WTC11 (cell line): ENCODE results near the gene ITIH2. TPM values are rescaled to one million over a fixed set of nuclear protein-coding genes. Genes with fewer than 3 reads are reported as not detected.

Experiments used
- ATAC-seq: fragments of 200-7000 bp; cut with Tn5 transposase; 2 replicates; pipeline ENCODE4 v1.10.0; 2021; ENCODE audit warnings: mild to moderate bottlenecking, moderate library complexity
- CTCF ChIA-PET: fragments of 300-600 bp; sonication (Branson Sonifier 250); formaldehyde crosslinking; loops from one replicate; lab custom pipeline; 2021; ENCODE audit warnings: antibody characterized with exemption; lab: Charles Lee
- POLR2A ChIA-PET: fragments of 350-600 bp; sonication (Branson Sonifier 250); formaldehyde crosslinking; loops from one replicate; lab custom pipeline; 2021; ENCODE audit warnings: antibody characterized with exemption; lab: Charles Lee
- DNase-seq: peaks from one replicate; pipeline ENCODE4 v3.0.0; 2021; ENCODE audit warnings: low spot score
- H3K27ac Mint-ChIP-seq: 2 replicates; pipeline ENCODE4 v1.8.0; 2021; ENCODE audit warnings: mixed read lengths
- H3K27me3 Mint-ChIP-seq: 2 replicates; pipeline ENCODE4 v1.8.0; 2021; ENCODE audit warnings: low read depth, mild to moderate bottlenecking, moderate library complexity, mixed read lengths
- H3K36me3 Mint-ChIP-seq: 2 replicates; pipeline ENCODE4 v1.8.0; 2021; ENCODE audit warnings: mixed read lengths
- H3K4me1 Mint-ChIP-seq: 2 replicates; pipeline ENCODE4 v1.8.0; 2022; ENCODE audit warnings: mixed read lengths
- H3K4me3 Mint-ChIP-seq: 2 replicates; pipeline ENCODE4 v1.8.0; 2021; ENCODE audit warnings: mild to moderate bottlenecking, moderate library complexity, mixed read lengths
- H3K9me3 Mint-ChIP-seq: 2 replicates; pipeline ENCODE4 v1.8.0; 2021; ENCODE audit warnings: mixed read lengths
- ESRRA ChIP-seq: sonication (generic); formaldehyde crosslinking; IDR thresholded peaks from 2 replicates; pipeline ENCODE4 v1.8.1; 2022; ENCODE audit warnings: mild to moderate bottlenecking, missing genetic modification reagents, borderline replicate concordance
- GABPB1 ChIP-seq: sonication (generic); formaldehyde crosslinking; IDR thresholded peaks from 2 replicates; pipeline ENCODE4 v1.8.1; 2023; ENCODE audit warnings: mild to moderate bottlenecking, missing genetic modification reagents
- NR2C2 ChIP-seq: sonication (generic); formaldehyde crosslinking; IDR thresholded peaks from 2 replicates; pipeline ENCODE4 v1.8.0; 2022; ENCODE audit warnings: mild to moderate bottlenecking, missing genetic modification reagents
- ZNF317 ChIP-seq: sonication (generic); formaldehyde crosslinking; IDR thresholded peaks from 2 replicates; pipeline ENCODE4 v1.8.1; 2023; ENCODE audit warnings: low read depth, mild to moderate bottlenecking, moderate library complexity, missing genetic modification reagents, borderline replicate concordance
- total RNA-seq: library from RNA; stranded (reverse); gene quantifications from 3 replicates; pipeline ENCODE4 v1.2.3, GENCODE V29; 2021
- TF ChIP-seq, protein P1 (sequence below): sonication (generic); formaldehyde crosslinking; IDR thresholded peaks from 2 replicates; pipeline ENCODE4 v1.8.0; 2022; ENCODE audit warnings: missing genetic modification reagents
- TF ChIP-seq, protein P2 (sequence below): sonication (generic); formaldehyde crosslinking; IDR thresholded peaks from 2 replicates; pipeline ENCODE4 v1.8.0; 2022; ENCODE audit warnings: mild to moderate bottlenecking, missing genetic modification reagents
- TF ChIP-seq, protein P3 (sequence below): sonication (generic); formaldehyde crosslinking; IDR thresholded peaks from 2 replicates; pipeline ENCODE4 v1.8.1; 2023; ENCODE audit warnings: mild to moderate bottlenecking, missing genetic modification reagents, moderate library complexity
- TF ChIP-seq, protein P4 (sequence below): sonication (generic); formaldehyde crosslinking; IDR thresholded peaks from 2 replicates; pipeline ENCODE4 v1.8.1; 2023; ENCODE audit warnings: mild to moderate bottlenecking, moderate library complexity, missing genetic modification reagents
- TF ChIP-seq, protein P5 (sequence below): sonication (generic); formaldehyde crosslinking; IDR thresholded peaks from 2 replicates; pipeline ENCODE4 v1.8.1; 2023; ENCODE audit warnings: mild to moderate bottlenecking, missing genetic modification reagents, borderline replicate concordance
- TF ChIP-seq, protein P6 (sequence below): sonication (generic); formaldehyde crosslinking; conservative IDR thresholded peaks from 2 replicates; pipeline ENCODE4 v1.8.1; 2022; ENCODE audit warnings: mild to moderate bottlenecking, missing genetic modification reagents
- TF ChIP-seq, protein P7 (sequence below): sonication (generic); formaldehyde crosslinking; IDR thresholded peaks from 2 replicates; pipeline ENCODE4 v1.8.1; 2022; ENCODE audit warnings: mild to moderate bottlenecking, missing genetic modification reagents, moderate library complexity, borderline replicate concordance
- TF ChIP-seq, protein P8 (sequence below): fragments of 250-450 bp; sonication (Bioruptor Pico); IDR thresholded peaks from 2 replicates; pipeline ENCODE4 v1.9.0; 2021; ENCODE audit warnings: mild to moderate bottlenecking

Gene ITIH2
- total RNA-seq, 1 experiment from 2014 or later: 0.83 TPM

DNA sequence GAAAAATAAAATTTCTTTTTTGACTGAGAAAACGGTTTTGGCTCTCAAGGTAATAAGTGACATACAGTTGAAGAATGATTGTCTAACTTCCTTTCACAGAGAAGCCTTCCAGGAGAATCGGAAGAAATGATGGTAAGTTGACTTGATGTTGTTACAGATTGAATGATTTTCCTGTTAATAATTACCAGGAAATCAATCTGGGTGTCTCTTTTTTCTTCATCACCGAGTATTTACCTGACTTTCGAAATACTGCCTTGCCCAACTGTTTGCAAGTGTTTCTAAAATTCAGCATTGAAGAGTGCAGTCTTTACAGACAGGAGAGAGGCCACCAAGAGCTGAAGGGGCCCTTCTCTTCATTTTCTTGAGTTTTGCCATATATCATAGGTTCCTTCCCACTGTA, 4.0 kb downstream of the ITIH2 start:
- no peak for DNase-seq
- Mint-ChIP-seq H3K4me3 (no peak overlapping the region), H3K9me3 (peaks cover 14% of the 10 kb centered on the region), H3K36me3 (no peaks in the 10 kb centered on the region), H3K27ac (no peak overlapping the region), H3K4me1 (peaks cover 7% of the 10 kb centered on the region)
- ChIA-PET POLR2A (no interaction called here), CTCF (interaction anchor here (1.5 to 1.6 kb wide), 2 partner anchors 20 to 177 kb away, joined by 4 read pairs; no protein-coding TSS in a partner anchor)
- TF ChIP-seq GABPB1 (CRISPR knock-in tag): peak; percentile 62; the same call in 1 of the 2 replicates
- TF ChIP-seq ESRRA: no peak
- TF ChIP-seq, all 79 proteins: peak for 1
- ATAC-seq: no peak
- peaks cover 3% of the 10 kb centered on the region for H3K27me3 Mint-ChIP-seq

DNA sequence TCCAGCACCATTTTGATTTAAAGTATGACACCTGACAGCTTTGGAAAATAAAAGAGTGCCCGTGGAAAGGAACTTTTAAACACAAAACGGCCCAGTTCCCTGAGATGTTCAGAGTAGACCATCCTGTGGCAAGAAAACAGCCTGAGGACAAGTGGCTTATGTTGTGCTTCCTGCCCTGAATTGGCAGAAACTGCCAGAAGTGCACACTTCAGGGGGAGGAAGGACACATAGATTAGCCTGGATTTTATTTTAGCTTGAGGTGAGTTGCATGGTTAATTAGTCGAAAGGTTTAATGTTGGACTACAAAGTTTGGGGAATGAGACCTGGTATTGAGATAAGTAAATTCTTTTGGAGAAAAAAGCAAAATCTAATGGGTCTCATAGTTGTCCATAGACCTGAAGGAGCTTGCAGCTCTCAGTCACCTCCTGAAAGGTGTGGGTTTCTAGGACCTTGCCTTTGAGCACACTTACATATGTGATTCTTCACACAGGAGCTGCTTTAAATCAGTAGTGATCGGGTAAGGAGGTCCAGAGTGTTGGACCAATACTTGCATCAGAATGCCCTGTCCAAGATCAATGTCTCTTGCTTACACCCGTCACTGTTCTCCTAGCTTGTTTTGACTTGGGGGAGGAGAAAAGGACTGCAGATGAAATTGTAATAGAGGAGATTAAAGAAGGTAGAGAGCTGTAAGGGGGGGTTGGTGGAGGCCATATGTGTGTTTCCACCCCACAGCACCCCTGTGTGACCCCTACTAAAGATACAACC, 4.9 kb downstream of the ITIH2 start:
- Mint-ChIP-seq H3K27me3 (peaks cover 3% of the 10 kb centered on the region), H3K4me3 (no peak overlapping the region)
- POLR2A ChIA-PET: no interaction called here
- TF ChIP-seq GABPB1 (CRISPR knock-in tag): peak; percentile 36; the same call in 1 of the 2 replicates
- TF ChIP-seq, protein P1, sequence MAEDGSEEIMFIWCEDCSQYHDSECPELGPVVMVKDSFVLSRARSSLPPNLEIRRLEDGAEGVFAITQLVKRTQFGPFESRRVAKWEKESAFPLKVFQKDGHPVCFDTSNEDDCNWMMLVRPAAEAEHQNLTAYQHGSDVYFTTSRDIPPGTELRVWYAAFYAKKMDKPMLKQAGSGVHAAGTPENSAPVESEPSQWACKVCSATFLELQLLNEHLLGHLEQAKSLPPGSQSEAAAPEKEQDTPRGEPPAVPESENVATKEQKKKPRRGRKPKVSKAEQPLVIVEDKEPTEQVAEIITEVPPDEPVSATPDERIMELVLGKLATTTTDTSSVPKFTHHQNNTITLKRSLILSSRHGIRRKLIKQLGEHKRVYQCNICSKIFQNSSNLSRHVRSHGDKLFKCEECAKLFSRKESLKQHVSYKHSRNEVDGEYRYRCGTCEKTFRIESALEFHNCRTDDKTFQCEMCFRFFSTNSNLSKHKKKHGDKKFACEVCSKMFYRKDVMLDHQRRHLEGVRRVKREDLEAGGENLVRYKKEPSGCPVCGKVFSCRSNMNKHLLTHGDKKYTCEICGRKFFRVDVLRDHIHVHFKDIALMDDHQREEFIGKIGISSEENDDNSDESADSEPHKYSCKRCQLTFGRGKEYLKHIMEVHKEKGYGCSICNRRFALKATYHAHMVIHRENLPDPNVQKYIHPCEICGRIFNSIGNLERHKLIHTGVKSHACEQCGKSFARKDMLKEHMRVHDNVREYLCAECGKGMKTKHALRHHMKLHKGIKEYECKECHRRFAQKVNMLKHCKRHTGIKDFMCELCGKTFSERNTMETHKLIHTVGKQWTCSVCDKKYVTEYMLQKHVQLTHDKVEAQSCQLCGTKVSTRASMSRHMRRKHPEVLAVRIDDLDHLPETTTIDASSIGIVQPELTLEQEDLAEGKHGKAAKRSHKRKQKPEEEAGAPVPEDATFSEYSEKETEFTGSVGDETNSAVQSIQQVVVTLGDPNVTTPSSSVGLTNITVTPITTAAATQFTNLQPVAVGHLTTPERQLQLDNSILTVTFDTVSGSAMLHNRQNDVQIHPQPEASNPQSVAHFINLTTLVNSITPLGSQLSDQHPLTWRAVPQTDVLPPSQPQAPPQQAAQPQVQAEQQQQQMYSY (CRISPR knock-in tag): no peak
- TF ChIP-seq, protein P2, sequence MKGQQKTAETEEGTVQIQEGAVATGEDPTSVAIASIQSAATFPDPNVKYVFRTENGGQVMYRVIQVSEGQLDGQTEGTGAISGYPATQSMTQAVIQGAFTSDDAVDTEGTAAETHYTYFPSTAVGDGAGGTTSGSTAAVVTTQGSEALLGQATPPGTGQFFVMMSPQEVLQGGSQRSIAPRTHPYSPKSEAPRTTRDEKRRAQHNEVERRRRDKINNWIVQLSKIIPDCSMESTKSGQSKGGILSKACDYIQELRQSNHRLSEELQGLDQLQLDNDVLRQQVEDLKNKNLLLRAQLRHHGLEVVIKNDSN: no peak
- TF ChIP-seq, protein P3, sequence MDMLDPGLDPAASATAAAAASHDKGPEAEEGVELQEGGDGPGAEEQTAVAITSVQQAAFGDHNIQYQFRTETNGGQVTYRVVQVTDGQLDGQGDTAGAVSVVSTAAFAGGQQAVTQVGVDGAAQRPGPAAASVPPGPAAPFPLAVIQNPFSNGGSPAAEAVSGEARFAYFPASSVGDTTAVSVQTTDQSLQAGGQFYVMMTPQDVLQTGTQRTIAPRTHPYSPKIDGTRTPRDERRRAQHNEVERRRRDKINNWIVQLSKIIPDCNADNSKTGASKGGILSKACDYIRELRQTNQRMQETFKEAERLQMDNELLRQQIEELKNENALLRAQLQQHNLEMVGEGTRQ (CRISPR knock-in tag): no peak
- TF ChIP-seq, all 79 proteins: peak for 1
- Mint-ChIP-seq H3K27ac (no peak overlapping the region), H3K36me3 (no peaks in the 10 kb centered on the region), H3K9me3 (peaks cover 14% of the 10 kb centered on the region), H3K4me1 (peaks cover 3% of the 10 kb centered on the region; the same call in 1 of the 2 replicates)
- ATAC-seq: no peak
- CTCF ChIA-PET: interaction anchor here (1.2 to 1.6 kb wide), 3 partner anchors 21 to 182 kb away, joined by 4 read pairs; no protein-coding TSS in a partner anchor
- DNase-seq: no peak

DNA sequence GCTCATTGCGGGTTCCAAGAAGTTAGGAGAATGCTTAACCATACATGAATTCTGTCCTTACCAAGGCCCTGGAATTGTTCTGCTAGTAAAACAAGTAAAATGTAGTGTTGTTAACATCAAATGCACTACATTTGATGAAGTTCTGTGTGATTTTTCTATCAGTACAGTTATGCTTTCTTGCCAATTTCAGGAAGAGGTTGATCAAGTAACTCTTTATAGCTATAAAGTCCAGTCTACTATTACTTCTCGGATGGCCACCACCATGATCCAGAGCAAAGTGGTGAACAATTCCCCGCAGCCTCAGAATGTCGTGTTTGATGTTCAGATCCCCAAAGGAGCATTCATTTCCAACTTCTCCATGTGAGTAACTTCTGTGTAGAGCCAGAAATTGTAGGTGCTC, 5.7 kb downstream of the ITIH2 start:
- ATAC-seq: no peak
- H3K4me3 Mint-ChIP-seq: no peak overlapping the region
- H3K27ac Mint-ChIP-seq: no peak overlapping the region
- POLR2A ChIA-PET: no interaction called here
- no peaks in the 10 kb centered on the region for H3K36me3 Mint-ChIP-seq
- CTCF ChIA-PET: interaction anchor here (1.2 to 1.6 kb wide), 2 partner anchors 22 to 183 kb away, joined by 4 read pairs; no protein-coding TSS in a partner anchor
- H3K4me1 Mint-ChIP-seq: peaks cover 3% of the 10 kb centered on the region; the same call in 1 of the 2 replicates
- H3K9me3 Mint-ChIP-seq: peaks cover 14% of the 10 kb centered on the region
- DNase-seq: no peak
- peaks cover 3% of the 10 kb centered on the region for H3K27me3 Mint-ChIP-seq
- TF ChIP-seq, protein P4, sequence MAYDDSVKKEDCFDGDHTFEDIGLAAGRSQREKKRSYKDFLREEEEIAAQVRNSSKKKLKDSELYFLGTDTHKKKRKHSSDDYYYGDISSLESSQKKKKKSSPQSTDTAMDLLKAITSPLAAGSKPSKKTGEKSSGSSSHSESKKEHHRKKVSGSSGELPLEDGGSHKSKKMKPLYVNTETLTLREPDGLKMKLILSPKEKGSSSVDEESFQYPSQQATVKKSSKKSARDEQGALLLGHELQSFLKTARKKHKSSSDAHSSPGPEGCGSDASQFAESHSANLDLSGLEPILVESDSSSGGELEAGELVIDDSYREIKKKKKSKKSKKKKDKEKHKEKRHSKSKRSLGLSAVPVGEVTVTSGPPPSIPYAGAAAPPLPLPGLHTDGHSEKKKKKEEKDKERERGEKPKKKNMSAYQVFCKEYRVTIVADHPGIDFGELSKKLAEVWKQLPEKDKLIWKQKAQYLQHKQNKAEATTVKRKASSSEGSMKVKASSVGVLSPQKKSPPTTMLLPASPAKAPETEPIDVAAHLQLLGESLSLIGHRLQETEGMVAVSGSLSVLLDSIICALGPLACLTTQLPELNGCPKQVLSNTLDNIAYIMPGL (CRISPR knock-in tag): no peak
- TF ChIP-seq, protein P5, sequence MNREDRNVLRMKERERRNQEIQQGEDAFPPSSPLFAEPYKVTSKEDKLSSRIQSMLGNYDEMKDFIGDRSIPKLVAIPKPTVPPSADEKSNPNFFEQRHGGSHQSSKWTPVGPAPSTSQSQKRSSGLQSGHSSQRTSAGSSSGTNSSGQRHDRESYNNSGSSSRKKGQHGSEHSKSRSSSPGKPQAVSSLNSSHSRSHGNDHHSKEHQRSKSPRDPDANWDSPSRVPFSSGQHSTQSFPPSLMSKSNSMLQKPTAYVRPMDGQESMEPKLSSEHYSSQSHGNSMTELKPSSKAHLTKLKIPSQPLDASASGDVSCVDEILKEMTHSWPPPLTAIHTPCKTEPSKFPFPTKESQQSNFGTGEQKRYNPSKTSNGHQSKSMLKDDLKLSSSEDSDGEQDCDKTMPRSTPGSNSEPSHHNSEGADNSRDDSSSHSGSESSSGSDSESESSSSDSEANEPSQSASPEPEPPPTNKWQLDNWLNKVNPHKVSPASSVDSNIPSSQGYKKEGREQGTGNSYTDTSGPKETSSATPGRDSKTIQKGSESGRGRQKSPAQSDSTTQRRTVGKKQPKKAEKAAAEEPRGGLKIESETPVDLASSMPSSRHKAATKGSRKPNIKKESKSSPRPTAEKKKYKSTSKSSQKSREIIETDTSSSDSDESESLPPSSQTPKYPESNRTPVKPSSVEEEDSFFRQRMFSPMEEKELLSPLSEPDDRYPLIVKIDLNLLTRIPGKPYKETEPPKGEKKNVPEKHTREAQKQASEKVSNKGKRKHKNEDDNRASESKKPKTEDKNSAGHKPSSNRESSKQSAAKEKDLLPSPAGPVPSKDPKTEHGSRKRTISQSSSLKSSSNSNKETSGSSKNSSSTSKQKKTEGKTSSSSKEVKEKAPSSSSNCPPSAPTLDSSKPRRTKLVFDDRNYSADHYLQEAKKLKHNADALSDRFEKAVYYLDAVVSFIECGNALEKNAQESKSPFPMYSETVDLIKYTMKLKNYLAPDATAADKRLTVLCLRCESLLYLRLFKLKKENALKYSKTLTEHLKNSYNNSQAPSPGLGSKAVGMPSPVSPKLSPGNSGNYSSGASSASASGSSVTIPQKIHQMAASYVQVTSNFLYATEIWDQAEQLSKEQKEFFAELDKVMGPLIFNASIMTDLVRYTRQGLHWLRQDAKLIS (CRISPR knock-in tag): no peak
- TF ChIP-seq NR2C2 (no peak), ZNF317 (no peak)
- TF ChIP-seq, protein P6, sequence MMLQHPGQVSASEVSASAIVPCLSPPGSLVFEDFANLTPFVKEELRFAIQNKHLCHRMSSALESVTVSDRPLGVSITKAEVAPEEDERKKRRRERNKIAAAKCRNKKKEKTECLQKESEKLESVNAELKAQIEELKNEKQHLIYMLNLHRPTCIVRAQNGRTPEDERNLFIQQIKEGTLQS (CRISPR knock-in tag): no peak
- TF ChIP-seq, protein P7, sequence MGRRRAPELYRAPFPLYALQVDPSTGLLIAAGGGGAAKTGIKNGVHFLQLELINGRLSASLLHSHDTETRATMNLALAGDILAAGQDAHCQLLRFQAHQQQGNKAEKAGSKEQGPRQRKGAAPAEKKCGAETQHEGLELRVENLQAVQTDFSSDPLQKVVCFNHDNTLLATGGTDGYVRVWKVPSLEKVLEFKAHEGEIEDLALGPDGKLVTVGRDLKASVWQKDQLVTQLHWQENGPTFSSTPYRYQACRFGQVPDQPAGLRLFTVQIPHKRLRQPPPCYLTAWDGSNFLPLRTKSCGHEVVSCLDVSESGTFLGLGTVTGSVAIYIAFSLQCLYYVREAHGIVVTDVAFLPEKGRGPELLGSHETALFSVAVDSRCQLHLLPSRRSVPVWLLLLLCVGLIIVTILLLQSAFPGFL (CRISPR knock-in tag): no peak
- TF ChIP-seq, protein P8, sequence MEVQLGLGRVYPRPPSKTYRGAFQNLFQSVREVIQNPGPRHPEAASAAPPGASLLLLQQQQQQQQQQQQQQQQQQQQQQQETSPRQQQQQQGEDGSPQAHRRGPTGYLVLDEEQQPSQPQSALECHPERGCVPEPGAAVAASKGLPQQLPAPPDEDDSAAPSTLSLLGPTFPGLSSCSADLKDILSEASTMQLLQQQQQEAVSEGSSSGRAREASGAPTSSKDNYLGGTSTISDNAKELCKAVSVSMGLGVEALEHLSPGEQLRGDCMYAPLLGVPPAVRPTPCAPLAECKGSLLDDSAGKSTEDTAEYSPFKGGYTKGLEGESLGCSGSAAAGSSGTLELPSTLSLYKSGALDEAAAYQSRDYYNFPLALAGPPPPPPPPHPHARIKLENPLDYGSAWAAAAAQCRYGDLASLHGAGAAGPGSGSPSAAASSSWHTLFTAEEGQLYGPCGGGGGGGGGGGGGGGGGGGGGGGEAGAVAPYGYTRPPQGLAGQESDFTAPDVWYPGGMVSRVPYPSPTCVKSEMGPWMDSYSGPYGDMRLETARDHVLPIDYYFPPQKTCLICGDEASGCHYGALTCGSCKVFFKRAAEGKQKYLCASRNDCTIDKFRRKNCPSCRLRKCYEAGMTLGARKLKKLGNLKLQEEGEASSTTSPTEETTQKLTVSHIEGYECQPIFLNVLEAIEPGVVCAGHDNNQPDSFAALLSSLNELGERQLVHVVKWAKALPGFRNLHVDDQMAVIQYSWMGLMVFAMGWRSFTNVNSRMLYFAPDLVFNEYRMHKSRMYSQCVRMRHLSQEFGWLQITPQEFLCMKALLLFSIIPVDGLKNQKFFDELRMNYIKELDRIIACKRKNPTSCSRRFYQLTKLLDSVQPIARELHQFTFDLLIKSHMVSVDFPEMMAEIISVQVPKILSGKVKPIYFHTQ (CRISPR knock-in tag): no peak
